Activated gamma-delta T cell (primary cell): ENCODE measurements around the gene TET3.

Source experiments
- DNase-seq: peaks from one replicate; lab custom pipeline; 2025; lab: John Stamatoyannopoulos, UW

The TET3 gene

DNA sequence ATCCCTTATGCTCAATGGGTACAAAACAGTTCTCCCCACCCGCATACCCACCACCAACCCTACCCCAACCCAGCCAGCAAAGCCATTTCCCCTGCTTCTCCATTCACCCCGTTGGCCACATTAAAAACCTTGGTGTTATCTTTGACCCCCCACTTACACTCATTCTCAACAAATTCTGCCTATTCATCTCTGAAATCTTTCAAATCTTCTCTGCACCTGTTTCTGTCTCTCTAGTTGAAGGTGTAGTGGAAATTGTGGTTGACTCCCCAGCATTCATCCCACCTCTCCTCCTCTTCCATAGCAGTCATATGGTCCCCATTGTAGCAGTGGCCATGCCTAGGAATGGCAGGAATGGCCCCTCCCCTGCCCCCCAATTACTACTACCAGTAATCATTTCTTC is 20.5 kb upstream of the TET3 start:
- DNase-seq = no peak

DNA sequence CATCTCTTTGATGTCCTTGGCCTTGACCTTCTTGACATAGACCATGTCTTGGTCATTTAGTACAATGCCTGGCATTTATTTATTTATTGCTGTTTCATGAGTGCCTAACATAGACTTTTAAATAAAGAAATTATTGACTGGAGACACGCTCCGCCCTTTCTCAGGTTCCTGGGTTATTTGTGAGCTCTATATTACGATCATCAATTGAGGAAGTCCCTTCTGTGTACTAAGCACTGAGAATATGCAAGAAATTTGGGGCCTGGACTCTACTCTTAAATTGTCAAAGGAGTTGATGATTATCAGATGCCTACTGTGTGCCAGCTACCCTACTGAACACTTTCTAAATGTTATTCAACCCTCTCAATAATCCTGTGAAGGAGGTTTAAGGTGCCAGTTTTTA is 19.7 kb upstream of the TET3 start:
- no peak for DNase-seq

DNA sequence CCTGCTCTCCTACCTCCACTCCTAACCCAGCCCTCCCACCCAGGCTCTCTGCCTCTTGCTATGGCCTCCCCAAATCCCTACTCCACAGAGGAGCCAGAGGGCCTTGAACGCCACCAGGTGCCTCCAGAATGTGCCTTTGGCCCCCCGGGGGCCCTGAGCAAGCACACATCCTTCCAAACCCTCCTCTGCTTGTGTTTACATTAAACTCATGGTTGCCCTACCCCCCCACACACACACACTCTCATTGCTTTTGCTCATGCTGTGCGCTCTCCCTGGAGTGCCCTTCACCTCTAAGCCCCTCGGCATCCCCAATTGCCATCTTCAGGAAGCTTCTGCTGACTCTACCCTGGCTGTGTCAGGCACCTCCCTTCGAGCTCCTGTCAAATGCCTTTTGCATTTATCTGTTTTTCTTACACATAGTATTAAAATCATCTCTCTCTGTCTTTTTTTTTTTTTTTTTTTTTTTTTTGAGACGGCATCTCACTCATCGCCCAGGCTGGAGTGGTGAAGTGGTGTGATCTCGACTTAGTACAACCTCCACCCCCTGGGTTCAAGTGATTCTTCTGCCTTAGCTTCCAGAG is 16.3 kb upstream of the TET3 start:
- DNase-seq = no peak

DNA sequence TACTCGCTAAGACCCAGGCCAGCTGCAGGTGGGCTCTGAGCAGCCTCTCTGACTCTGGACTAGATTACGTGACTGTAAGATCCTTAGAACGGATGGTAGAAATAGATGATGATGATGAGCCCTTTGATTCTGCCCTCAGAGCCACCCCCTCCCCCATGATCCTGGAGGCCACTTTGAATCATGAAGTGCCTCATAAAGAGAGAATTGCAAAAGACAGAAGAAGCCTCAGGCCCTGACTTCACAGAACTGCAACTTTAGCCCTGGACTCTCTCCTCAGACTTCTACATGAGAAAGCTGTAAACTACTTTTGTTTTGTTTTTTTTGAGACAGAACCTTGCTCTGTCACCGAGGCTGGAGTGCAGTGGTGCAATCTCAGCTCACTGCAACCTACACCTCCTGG is 15.4 kb upstream of the TET3 start:
- DNase-seq = no peak

DNA sequence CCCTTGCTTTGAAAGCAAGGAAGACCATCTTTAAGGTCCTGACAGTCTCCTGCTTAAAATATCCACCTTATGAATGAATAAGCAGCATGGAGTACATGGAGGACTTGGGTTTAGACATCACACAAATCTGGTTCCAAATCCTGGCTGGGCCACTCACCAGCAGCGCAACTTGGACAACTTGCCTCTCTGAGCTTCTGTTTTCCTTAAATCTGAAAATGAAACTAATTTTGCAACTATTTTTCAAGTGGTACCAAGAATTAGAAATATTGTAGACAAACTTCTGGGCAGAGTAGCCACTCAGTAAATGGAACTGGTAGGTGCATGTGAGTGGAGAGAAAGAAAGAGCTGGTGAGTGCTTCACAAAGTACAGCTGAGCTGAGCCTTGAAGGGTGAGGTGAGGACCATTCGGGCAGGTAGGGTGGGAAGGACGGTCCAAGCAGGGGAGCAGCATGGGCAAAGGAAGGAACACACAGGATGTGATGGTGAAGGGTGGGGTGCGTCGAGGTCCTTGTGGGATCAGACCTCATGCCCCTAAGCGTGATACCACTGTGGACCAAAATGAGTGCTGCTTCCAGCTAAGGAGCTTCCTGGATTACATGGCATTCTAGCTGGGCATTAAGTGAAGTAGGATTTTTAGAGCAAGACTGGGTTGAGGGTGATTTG is 14.4 kb upstream of the TET3 start:
- no peak for DNase-seq

DNA sequence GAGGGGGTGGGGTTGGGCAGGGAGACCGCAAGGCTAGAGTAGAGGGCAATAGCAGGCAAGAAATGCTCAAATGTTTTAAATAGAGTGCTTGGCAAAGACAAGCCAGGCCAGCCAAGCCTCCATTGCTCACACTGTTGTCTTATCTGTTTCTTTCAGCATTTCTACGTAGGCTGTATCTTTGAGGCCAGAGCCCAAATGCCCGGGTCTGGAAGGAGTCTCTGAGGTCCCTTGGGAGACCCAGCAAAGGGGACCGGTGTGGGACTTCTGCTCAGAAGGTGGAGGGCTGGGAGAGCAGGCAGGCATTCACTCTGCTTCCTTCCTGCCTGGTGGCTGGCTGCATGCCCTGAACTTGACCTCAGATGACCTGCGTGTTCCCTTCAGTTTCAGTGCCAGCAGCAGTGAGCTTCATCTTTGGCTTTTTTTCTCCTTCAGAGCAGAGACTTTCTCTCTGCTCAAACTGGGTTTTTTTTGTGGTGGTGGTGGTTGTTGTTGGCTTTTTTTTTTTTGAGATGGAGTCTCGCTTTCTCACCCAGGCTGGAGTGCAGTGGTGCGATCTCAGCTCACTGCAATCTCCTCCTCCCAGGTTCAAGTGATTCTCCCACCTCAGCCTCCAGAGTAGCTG is 13.7 kb upstream of the TET3 start:
- no peak for DNase-seq

DNA sequence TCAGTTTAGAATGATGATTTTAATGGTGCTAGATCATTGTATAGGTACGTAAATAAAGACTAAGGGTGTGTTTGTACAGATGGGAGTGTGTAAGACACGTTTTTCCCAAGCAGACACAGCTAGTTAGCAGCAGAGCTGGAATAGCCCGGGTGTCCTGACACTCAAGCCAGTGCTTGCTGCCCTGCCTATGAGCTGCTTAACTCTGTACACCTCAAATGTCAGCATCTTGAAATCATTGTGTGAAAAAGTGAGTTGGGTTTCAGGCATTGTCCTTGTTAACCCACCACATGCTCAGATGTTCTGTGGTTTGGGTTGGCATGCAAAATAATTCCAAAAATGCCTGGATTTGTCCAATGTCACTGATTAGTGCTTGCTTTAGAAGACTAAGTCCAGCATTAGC is 13.0 kb upstream of the TET3 start:
- no peak for DNase-seq

DNA sequence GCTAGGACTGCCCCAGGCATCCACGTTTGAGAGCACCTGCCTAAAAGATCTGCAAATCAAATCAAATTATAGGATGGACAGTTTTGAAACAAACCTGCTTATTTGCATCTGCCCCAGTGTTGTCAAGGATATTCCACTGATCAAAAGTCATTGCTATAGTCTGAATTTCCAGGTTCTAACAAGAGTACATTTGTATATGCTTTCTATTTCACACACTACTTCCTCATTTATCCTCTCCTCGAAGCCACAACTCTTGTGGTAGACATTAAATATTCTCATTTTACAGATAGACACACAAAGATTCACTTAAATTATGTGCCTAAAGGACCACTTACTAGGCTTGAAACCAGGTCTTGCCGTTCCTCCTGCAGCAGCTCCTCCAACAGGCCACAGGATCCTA is 11.9 kb upstream of the TET3 start:
- DNase-seq = no peak

DNA sequence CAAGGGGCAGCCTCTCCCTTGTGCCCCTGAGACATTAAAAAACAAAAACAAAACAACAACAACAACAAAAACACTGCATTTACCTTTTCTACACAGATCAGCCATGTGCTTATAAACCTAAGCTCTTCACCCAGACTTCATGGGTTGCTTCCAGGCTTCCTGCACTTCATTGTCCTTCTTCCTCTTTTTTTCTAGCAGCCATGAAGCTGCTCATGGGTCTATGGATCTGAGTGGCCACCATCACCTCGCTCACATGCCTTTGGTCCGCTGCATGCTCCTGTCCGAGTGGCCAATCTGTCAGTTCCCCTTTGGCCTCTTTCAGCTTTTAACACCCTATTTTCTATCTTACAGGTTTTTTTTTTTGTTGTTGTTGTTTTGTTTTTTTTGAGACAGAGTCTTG is 9.0 kb upstream of the TET3 start:
- no peak for DNase-seq

DNA sequence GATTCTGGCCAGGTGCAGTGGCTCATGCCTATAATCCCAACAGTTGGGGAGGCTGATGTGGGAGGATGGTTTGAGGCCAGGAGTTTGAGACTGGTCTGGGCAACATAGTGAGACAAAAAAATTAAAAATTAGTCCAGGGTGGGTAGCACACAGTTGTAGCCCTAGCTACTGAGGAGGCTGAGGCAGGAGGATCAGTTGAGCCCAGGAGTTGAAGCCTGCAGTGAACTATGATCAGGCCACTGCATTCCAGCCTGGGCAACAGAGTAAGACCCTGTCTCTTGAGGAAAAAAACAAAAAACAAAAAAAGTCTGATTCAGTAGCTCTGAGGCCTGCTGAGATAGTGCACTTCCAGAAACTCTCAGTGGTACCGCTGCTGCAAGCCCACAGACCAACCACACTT is 7.9 kb upstream of the TET3 start:
- no peak for DNase-seq

DNA sequence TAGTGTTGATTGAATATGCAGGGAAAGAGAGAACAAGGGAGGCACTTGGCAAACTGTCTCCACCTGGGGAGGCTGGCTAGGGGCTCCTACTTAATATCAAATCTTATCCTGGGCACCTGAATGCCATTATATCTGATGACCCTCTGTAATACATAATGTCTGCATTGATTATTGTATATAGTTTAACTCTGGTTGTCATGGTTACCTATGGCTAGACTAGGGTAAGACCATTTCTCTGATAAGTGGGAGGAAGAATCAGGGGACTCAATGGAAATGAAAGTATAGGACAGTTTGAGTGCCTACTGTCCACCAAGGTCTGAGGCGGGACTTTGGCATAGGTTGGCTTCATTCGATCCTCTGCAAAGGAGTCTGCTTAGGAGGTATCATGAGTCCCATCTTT is 7.2 kb upstream of the TET3 start:
- DNase-seq = no peak

DNA sequence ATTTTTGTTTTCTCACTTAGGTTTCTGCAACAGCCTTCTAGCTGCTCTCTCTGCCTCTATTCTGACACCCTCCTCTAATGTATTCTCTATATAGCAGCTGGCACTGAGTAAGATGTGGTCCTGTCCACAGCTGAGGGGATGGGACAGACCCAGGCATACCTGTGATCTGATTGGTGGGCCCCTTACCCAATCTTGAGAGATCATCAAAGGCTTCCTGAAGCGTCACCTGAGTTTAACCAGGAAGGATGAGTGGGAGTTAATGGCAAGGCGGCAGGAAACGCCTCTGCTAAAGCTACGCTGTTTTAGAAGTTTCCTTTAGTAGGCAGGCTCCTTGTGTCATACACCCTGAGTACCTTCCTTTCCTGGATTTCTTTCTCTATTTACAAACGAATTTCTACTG is 5.7 kb upstream of the TET3 start:
- no peak for DNase-seq

DNA sequence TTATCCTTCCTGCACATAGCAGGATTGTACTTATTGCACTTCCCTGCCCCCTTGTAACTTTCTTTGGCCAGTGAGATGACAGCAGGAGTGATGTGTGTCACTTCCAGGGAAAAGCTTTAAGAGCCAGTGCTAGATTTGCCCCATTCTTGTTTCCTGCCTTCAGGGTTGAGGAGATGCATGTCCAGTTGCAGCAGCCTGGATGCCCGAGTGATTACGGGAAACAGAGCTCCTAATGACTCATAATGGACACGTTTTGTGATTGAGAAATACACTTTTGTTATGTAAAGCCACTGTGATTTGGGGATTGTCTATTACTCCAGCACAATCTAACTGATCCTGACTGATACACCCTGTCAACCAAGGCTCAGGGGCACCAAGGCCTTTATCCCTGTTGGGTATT is 5.0 kb upstream of the TET3 start:
- DNase-seq = no peak

DNA sequence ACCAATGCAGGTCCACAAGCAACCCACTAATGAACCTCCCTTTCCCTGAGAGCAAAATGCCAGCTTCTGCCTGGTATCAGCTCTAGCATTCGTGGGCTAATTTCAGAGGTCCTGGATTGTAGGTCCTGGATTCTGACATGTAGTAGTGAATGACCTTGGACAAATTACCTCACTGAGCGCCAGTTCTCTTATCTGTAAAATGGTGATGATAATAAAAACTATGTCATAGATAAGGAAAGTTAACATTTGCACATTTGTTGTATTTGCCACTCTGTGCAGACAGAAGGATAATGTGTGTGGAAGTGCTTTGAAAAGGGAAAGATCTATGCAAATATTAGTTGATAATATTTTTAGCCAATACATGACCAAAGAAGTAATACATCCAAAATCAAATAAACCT is 4.1 kb upstream of the TET3 start:
- no peak for DNase-seq

DNA sequence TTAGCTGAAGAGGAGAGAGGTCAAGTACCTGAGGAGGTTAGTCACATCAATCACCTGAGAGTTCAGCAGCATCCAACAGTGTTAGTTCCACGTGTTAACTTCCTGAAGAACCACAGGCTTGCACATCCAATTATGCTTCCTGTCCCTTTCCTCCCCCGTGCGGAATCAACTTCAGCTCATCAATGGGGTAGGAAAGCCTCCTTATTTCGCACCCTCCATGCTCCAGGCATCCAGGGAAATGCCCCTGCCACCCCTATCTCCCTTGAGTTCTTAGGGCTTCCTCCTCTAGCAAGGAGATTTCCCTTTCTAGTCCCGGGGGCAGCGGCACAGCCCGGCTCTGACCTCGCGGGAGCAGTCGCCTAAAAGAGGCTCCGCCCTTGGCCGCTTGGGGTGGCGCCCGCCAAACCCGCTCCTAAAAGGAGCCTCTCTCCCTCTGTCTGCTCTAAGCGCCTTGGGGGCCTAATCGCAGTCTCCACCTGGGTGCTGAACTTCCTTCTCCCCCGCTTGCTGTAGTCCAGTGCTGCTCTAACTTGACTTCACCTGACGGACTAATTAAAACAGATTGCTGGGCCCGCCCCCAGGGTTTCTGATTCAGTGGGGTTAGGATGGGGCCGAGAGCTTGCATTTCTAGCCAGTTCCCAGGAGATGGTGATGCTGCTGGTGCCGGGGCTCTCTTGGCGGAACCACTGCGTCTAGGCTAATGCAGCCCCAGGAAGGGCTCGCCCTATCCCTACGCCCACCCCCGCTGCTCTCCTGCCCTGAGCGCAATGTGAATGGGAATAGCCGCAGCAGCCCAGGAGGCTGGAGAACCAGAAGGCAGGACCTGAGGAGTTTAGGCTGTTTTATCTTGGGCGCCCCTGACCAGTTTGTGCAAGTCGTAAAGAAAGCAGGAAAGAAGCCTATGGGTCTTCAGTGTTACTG is 3.4 kb upstream of the TET3 start:
- no peak for DNase-seq

DNA sequence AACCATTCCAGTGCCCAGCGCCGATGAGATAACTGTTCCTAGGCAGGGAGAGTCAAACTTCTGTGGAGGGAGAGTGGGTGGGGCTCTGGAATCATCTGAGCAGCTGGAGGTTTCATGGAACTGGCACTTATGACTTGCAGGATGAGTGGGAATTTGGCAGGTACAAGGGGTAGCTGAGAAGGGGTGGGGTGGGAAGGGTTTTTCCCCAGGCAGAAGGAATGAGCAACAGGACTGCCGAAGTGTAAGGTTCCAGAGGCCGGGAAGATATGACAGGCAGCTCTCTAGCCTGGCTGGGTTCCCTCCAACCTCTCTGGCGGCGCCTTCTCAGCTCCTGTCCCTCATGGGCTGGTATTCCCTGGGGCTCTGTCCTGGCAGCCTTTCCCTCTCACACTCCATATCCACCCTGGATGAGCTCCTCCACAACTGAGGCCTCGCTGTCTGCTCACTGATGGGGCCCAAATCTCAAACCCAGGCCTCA is 2.5 kb upstream of the TET3 start:
- no peak for DNase-seq

DNA sequence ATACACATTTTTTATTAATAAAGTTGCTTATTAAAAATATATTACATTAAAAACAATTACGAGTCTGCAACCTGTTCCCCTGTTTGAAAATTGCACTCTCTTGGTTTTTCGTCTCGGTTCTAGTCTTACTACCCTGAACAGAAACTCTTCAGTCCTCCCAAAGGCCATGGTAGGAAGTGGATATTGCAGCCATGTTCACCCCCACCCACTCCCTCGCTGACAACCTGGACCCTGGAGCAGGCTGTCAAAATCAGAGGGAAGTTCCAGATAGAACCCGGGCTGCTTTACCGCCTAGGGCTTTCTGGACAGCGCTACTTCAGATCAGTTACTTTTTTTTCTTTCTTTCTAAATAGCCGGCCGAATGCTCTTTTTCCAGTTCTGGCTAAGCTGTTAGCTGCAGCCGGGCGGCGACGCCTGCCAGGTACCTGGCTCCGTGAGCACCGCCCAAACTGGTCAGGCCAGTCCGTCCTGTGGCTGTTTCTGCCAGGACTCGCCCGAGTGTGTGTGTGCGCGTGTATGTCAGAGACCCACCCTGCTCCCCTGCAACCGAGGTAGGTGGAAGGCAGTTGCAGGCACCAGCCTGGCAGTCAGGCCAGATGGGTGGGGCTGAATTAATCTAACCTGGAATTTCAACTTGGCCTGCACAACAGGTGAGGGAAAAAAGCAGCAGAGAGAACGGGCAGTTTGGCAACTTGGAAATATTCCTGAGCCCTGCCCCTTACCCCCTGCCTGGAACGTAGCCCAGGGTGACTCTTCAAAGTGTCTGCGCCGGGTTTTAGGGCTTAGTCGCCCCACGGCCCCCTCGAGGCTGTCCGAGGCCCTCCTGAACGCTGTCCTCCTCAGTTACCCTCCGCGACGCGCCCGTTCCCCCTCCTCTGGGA is 1.1 kb upstream of the TET3 start:
- DNase-seq = no peak

DNA sequence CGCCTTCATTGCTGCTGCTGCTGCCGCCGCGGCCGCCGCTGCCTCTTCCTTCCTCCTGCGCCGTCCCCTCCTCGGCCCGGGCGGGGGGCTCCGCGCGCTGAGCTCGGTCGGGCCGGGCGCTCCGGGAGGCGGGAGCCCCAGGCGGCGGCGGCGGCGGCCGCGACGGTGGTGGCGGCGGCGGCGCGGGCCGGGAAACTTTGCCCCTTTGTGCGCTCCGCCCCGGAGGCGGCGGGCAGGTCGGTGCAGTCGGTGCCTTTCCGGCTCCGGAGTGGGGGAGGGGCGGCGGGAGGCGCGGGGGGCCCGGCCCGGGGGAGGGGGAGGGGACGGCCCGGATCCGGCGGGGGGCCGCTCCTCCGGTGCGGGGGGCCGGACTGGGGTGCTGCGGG is 205 bp downstream of the TET3 start:
- DNase-seq = peak; percentile 73

DNA sequence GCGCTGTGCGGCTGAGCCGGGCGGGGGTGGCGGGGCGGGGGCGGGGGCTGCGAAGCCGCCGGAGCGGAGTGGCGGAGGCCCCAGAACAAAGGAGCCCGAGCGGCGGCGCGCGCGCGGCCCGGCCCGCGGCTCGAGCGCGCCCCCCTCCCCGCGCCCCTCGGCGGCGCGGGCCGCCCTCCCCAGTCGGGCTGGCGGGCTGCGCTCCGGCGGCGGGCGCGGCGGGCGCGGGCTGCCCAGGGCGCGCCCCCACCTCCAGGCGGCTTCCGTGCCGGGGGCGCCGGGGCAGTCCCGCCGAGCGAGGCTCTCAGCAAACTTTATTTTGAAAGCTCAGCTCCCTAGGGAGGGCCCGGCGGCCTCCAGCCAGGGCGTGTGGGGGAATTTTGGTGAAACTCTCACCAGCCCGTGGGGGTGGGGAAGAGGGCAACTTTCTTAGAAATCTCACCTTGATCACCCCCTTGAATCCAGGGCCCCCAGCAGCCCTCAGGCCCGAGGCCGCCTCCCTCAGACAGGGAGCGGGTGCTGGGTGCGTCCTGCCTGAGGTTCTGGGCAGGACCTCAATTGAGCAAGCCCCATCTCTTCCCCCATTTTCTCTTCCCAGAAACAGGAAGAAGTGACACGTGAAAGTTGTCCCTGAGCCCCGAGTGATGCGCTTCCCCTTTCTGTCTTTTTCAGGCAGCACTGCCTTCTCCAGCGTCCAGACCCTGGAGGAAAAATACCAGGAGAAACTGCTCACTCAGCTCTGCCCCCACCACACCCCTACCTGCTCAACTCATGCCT is 786 bp downstream of the TET3 start:
- DNase-seq = peak; percentile 55

DNA sequence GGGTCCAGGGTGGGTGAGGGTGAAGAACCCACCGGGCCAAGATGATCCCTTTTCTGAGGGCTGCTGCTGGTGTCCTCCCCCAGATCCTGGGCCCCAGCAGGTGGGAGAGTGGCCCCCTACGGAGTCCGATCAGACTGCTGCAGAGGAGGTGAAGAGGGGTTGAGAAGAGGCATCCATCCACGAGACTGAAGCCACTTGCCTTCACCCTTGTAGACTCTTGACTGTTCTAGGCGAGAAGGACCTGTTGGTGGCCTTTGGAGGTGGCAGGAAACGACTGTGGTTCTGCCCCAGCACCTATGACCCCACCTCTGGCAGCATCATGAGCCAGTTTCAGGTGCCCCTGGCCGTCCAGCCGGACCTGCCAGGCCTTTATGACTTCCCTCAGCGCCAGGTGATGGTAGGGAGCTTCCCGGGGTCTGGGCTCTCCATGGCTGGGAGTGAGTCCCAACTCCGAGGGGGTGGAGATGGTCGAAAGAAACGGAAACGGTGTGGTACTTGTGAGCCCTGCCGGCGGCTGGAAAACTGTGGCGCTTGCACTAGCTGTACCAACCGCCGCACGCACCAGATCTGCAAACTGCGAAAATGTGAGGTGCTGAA is 1.5 kb downstream of the TET3 start:
- DNase-seq = no peak
